ENCODE measurements around the gene TOLLIP.
A peak's percentile ranks its signal among the peaks of the same experiment; 100 is the strongest.
"Not testable (repeated sequence)": the region's sequence is repeated elsewhere in the genome, so short reads cannot be mapped to it uniquely, and the experiment has no call there.

TOLLIP gene

GRCh38 chr11:1263010-1263409, 46.4 kb downstream of the TOLLIP start:
- DNase-seq (ENCODE audit: low read depth): no peak

- DNase-seq (ENCODE audit: low read depth): peak; percentile 69
These were observed 47.0 kb downstream of the TOLLIP start for GRCh38 chr11:1262172-1263006.

GRCh38 chr11:1261241-1262071, 48.0 kb downstream of the TOLLIP start:
- no peak for DNase-seq (ENCODE audit: low read depth)

GRCh38 chr11:1260620-1261019, 48.8 kb downstream of the TOLLIP start:
- DNase-seq (ENCODE audit: low read depth): no peak

GRCh38 chr11:1260023-1260501, 49.4 kb downstream of the TOLLIP start:
- no peak for DNase-seq (ENCODE audit: low read depth)

- no peak for DNase-seq (ENCODE audit: low read depth)
These were observed 49.9 kb downstream of the TOLLIP start for GRCh38 chr11:1259561-1259960.

GRCh38 chr11:1259076-1259461, 50.4 kb downstream of the TOLLIP start:
- no peak for DNase-seq (ENCODE audit: low read depth)

- DNase-seq (ENCODE audit: low read depth): no peak
These were observed 50.9 kb downstream of the TOLLIP start for GRCh38 chr11:1258401-1259075.

- DNase-seq (ENCODE audit: low read depth): no peak
These were observed 51.5 kb downstream of the TOLLIP start for GRCh38 chr11:1257916-1258315.

GRCh38 chr11:1257366-1257765, 52.1 kb downstream of the TOLLIP start:
- DNase-seq (ENCODE audit: low read depth): no peak

GRCh38 chr11:1256257-1257045, 53.0 kb downstream of the TOLLIP start:
- DNase-seq (ENCODE audit: low read depth): no peak

GRCh38 chr11:1255151-1255550, 54.3 kb downstream of the TOLLIP start:
- DNase-seq (ENCODE audit: low read depth): no peak

GRCh38 chr11:1254733-1255132, 54.7 kb downstream of the TOLLIP start:
- no peak for DNase-seq (ENCODE audit: low read depth)

GRCh38 chr11:1254086-1254648, 55.3 kb downstream of the TOLLIP start:
- no peak for DNase-seq (ENCODE audit: low read depth)

- DNase-seq (ENCODE audit: low read depth): no peak
These were observed 56.3 kb downstream of the TOLLIP start for GRCh38 chr11:1253103-1253485.

- DNase-seq (ENCODE audit: low read depth): no peak
These were observed 56.9 kb downstream of the TOLLIP start for GRCh38 chr11:1252371-1253102.

GRCh38 chr11:1251236-1251770, 58.1 kb downstream of the TOLLIP start:
- DNase-seq (ENCODE audit: low read depth): no peak

GRCh38 chr11:1250411-1250810, 59.0 kb downstream of the TOLLIP start:
- not testable (repeated sequence) for DNase-seq (ENCODE audit: low read depth)

- not testable (repeated sequence) for DNase-seq (ENCODE audit: low read depth)
These were observed 60.5 kb downstream of the TOLLIP start for GRCh38 chr11:1248951-1249350.

GRCh38 chr11:1247026-1247425, 62.4 kb downstream of the TOLLIP start:
- DNase-seq (ENCODE audit: low read depth): not testable (repeated sequence)
